Measurements from ENCODE around the gene MRPL18.
A peak's percentile ranks its signal among the peaks of the same experiment; 100 is the strongest.
"Not testable (repeated sequence)": the region's sequence is repeated elsewhere in the genome, so short reads cannot be mapped to it uniquely, and the experiment has no call there.

Gene MRPL18

GRCh38 chr6:159790149-159790955 lies at the start of gene MRPL18:
Gene MRPL18, plus strand, starts transcription at chr6:159790467. Its CDS starts 121 bp downstream, at chr6:159790588.
- DNase-seq, result peak; percentile 86

GRCh38 chr6:159742165-159742564 lies 48.1 kb upstream of the MRPL18 start:
- DNase-seq, result no peak

GRCh38 chr6:159745081-159745480 lies 45.2 kb upstream of the MRPL18 start:
- DNase-seq, result no peak

GRCh38 chr6:159746759-159747158 lies 43.5 kb upstream of the MRPL18 start:
- no peak for DNase-seq

- DNase-seq, result not testable (repeated sequence)
Measured at GRCh38 chr6:159748127-159748526, 42.1 kb upstream of the MRPL18 start.

GRCh38 chr6:159751448-159751847 lies 38.8 kb upstream of the MRPL18 start:
- DNase-seq, result no peak

GRCh38 chr6:159753081-159753872 lies 37.0 kb upstream of the MRPL18 start:
- no peak for DNase-seq

- DNase-seq, result no peak
Measured at GRCh38 chr6:159754401-159754800, 35.9 kb upstream of the MRPL18 start.

GRCh38 chr6:159754959-159755914 lies 35.0 kb upstream of the MRPL18 start:
- DNase-seq, result no peak

DNA sequence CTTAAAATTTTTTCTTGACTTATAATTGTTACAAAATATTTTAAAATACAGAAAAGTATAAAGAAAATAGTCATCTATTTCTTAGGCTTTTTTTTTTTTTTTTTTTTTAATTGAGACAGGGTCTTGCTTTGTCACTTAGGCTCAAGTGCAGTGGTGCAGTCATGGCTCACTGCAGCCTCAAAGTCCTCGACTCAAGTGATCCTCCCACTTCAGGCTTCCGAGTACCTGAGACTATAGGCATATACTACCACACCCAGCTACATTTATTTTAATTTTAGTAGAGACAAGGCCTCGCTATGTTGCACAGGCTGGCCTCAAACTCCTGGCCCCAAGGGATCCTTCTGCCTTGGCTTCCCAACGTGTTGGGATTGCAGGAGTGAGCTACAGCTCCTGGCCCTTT lies 33.8 kb upstream of the MRPL18 start:
- no peak for DNase-seq

DNA sequence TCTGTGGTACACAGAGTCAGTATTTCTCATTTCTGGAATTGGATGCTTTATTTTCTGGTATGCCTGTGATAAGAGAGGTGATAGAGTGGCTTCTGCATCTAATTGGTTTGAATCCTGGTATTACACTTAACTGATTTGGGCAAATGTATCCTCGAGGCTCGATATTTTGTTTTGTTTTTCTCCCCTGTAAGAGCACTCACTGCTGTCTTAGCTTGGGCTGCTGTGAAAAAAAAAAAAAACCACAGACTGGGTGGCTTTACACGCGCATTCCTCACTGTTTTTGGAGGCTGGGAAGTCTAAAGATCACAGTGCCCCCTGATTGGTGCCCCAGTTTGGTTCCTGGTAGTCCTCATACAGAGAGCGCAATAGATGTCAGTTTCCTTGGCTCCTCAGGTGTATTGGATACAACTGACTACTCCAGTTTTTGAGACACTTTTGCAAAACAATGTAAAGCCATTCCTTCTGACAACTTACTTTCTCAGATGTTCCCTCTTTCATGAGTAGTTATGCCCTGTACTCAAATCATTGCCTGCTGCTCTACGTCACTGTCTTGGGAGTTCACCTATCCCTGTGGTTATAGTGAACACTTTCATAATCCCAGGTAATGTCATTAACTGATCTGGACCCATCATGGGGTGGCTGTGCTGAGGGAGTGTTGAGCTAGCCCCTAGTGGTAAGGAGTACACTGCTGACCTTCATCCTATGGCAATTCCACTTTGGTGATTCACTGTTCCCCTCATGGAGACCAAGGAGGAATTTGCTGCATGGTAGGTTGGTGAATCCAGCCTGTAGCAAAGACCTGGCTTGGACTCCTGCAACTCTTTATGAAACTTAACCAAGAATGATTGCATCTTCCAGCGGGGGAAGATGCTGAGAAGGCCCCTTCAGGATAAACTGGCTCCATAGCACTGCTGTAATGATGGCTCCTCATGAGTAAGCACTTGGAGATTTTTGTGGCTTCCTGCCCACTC lies 32.0 kb upstream of the MRPL18 start:
- DNase-seq, result no peak

DNA sequence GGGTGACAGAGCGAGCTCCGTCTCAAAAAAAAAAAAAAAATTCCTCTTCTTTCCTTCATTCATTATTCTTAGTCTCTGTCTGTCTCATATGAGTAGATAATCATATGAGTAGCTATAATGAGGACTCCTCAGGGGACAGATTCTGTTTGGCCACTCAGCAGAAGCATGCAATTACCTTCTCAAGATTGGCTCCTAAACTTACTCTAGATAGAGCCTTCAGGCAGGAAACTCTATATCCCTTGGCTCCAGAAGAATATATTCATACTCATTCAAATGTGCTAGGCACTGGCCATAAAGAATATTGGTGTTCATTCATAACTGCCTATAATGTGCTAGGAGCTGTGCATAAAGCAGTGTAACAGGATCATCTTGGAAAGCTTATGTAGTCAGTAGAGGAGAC lies 30.6 kb upstream of the MRPL18 start:
- DNase-seq, result no peak

GRCh38 chr6:159760602-159761057 lies 29.6 kb upstream of the MRPL18 start:
- DNase-seq, result no peak

- DNase-seq, result no peak
Measured at GRCh38 chr6:159761129-159761872, 29.0 kb upstream of the MRPL18 start.

DNA sequence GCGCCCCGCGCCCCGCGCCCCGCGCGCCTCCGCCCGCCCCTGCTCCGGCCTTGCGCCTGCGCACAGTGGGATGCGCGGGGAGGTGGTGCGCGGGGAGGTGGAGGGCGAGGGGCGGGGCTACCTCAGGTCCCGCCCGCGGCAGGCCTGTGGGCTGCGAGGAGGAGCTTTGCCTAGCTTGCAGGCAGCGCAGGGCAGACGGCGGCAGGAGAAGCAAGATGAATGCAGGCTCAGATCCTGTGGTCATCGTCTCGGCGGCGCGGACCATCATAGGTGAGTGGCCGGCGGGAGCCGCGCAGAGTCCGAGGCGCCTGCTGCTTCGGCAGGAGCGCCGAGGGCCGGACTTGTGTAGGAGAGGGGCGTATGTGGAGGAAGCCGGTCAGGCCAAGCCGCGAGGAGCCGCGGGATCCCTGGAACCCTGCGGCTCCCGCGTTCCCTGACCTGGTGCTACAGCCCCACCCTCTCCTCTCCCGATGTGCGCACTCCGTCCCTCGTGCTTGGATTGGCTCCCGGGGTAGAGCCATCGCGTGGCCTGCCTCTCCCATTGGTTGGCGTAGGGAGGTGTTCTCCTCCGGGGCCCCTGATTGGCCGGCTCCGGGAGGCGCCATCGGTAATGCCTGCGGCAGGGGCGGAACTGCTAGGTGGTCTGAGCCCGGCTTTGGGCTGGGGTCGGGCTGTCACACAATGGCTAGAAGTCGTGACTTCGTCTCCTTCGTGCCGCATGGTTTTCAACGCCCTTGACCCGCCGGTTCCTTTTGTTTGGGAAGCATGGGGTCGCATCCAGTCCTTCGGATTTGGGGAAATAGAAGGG lies 28.2 kb upstream of the MRPL18 start, which contains the start of gene ACAT2:
Gene ACAT2 (plus strand): TSS at position 173 of the 808 bp plus-strand sequence. CDS start 43 bp downstream, at position 216.
- DNase-seq, result peak; percentile 59

- no peak for DNase-seq
Measured at GRCh38 chr6:159762681-159763293, 27.5 kb upstream of the MRPL18 start.

GRCh38 chr6:159766906-159767305 lies 23.4 kb upstream of the MRPL18 start:
- DNase-seq, result no peak

GRCh38 chr6:159769470-159769869 lies 20.8 kb upstream of the MRPL18 start:
- DNase-seq, result no peak

- DNase-seq, result no peak
Measured at GRCh38 chr6:159772196-159772595, 18.1 kb upstream of the MRPL18 start.
